IMR-90 (cell line): Measurements from ENCODE around the gene DIAPH2.

Experiments used
- CEBPB ChIP-seq: IDR thresholded peaks from 2 replicates; pipeline ENCODE4 v1.6.1; 2012; ENCODE audit warnings: low read depth, low read length, improper control_type of control experiment
- CTCF ChIP-seq: conservative IDR thresholded peaks from 2 replicates; pipeline ENCODE4 v1.5.1; 2012; ENCODE audit warnings: mild to moderate bottlenecking, low read depth, low read length, improper control_type of control experiment
- ELK1 ChIP-seq: fragments of 150-350 bp; IDR thresholded peaks from 2 replicates; pipeline ENCODE4 v1.6.1; 2016; ENCODE audit warnings: low read depth, mild to moderate bottlenecking, low read length, moderate library complexity, borderline replicate concordance
- MAZ ChIP-seq: IDR thresholded peaks from 2 replicates; pipeline ENCODE4 v1.6.1; 2012; ENCODE audit warnings: low read depth, mild to moderate bottlenecking, low read length, improper control_type of control experiment, moderate library complexity, borderline replicate concordance
- POLR2A ChIP-seq: IDR thresholded peaks from 2 replicates; pipeline ENCODE4 v1.6.1; 2012; ENCODE audit warnings: mild to moderate bottlenecking, low read depth, low read length
- RAD21 ChIP-seq: IDR thresholded peaks from 2 replicates; pipeline ENCODE4 v1.6.1; 2012; ENCODE audit warnings: low read length, improper control_type of control experiment
- USF2 ChIP-seq: fragments of 150-350 bp; IDR thresholded peaks from 2 replicates; pipeline ENCODE4 v1.6.1; 2017; ENCODE audit warnings: mild to moderate bottlenecking, antibody characterized with exemption, low read length, low read depth

GRCh38 chrX:96756491-96756890 lies 71.8 kb downstream of the DIAPH2 start:
- TF ChIP-seq CTCF, result no peak
- TF ChIP-seq USF2, result no peak
- no peak for TF ChIP-seq CEBPB
- no peak for TF ChIP-seq MAZ
- no peak for TF ChIP-seq POLR2A
- TF ChIP-seq ELK1, result no peak
- no peak for TF ChIP-seq RAD21
